NCI-H82 (cell line): ENCODE results near the gene SPHK2.
A peak's percentile ranks its signal among the peaks of the same experiment; 100 is the strongest.
"Not testable (repeated sequence)": the region's sequence is repeated elsewhere in the genome, so short reads cannot be mapped to it uniquely, and the experiment has no call there.

Experiments
- DNase-seq: peaks from one replicate; lab custom pipeline; 2025; lab: John Stamatoyannopoulos, UW

SPHK2 gene, protein sequence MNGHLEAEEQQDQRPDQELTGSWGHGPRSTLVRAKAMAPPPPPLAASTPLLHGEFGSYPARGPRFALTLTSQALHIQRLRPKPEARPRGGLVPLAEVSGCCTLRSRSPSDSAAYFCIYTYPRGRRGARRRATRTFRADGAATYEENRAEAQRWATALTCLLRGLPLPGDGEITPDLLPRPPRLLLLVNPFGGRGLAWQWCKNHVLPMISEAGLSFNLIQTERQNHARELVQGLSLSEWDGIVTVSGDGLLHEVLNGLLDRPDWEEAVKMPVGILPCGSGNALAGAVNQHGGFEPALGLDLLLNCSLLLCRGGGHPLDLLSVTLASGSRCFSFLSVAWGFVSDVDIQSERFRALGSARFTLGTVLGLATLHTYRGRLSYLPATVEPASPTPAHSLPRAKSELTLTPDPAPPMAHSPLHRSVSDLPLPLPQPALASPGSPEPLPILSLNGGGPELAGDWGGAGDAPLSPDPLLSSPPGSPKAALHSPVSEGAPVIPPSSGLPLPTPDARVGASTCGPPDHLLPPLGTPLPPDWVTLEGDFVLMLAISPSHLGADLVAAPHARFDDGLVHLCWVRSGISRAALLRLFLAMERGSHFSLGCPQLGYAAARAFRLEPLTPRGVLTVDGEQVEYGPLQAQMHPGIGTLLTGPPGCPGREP

GRCh38 chr19:48618916-48619691 lies at the start of gene SPHK2, which contains the start of gene RPL18:
SPHK2 (plus strand) TSS chr19:48619506; CDS start chr19:48620515, 1,009 bp downstream.
RPL18 (minus strand) TSS chr19:48619178; CDS start chr19:48619143, 35 bp downstream.
- peak; percentile 99 for DNase-seq

GRCh38 chr19:48569814-48570213 lies 49.5 kb upstream of the SPHK2 start:
- DNase-seq, result peak; percentile 92

GRCh38 chr19:48571378-48572162 lies 47.7 kb upstream of the SPHK2 start:
- DNase-seq, result no peak

GRCh38 chr19:48573163-48573505 lies 46.2 kb upstream of the SPHK2 start:
- DNase-seq, result no peak

DNA sequence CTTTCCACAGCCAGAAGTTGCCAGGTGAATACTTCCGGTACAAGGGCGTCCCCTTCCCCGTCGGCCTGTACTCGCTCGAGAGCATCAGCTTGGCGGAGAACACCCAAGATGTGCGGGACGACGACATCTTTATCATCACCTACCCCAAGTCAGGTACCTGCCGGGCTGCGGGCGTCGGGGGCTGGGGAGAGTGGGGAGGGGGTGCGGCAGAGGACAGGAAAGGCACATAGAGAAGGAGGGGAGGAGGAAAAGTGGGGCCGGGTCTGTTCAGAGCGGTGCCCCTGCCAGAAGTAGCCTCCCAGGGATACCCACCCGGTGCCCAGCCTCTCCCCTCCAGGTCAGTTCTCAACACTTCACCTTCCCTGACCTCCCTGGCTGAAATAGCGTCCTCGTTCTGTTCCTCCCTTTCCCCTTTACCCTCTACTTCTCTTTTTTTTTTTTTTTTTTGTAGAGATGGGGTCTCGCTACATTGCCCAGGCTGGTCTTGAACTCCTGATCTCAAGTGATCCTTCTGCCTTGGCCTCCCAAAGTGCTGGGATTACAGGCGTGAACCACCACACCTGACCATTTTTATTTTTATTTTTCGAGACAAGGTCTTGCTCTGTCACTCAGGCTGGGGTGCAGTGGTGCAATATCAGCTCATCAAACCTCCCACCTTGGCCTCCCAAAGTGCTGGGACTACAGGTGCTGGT lies 43.2 kb upstream of the SPHK2 start:
- DNase-seq, result no peak

GRCh38 chr19:48577908-48578307 lies 41.4 kb upstream of the SPHK2 start:
- DNase-seq, result not testable (repeated sequence)

DNA sequence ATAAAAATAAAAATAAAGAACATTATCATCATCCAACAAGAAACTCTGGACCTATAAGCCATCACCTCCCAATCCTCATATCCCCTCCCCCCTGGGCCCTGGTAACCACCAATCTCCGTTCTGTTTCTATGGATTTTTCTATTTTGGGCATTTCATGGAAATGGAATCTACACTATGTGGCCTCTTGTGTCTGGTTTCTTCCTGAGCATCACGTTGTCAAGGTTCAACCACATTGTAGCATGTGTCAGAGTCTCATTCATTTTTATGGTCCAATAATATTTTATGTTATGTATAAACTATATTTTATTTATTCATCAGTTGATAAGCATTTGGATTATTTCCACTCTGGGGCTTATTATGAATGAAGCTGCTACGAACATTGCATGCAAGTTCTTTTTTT lies 40.4 kb upstream of the SPHK2 start:
- no peak for DNase-seq

DNA sequence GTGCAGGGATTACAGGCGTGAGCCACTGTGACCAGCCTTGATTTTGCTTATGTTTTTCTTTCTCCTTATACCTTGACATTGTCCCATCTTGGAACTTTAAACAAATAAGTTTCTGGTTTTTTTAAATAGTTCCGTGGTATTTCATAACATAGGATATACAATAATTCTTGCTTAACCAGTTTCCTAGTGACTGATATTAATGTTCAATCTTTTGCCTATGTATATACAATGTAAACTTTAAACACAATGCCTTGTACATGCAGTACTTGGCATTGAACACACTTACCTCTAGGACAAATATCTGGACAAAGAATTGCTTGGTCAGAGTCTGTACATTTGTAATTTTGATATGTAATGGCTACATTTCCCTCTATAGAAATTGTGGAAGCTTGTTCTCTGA lies 37.1 kb upstream of the SPHK2 start:
- no peak for DNase-seq

DNA sequence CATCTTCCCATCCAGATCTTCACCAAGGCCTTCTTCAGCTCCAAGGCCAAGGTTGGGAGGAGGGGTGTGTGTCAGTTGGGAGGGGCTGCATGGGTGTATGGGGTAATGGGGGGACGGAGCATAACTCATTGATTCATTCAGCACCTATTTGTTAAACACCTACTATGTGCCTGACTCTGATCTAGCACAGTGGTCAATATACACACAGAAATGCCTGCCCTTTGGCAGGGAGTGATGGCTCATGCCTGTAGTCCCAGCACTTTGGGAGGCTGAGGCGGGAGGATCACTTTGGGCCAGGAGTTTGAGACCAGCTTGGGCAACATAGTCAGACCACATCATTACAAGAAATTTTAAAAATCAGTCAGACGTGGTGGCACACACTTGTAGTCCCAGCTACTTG lies 31.9 kb upstream of the SPHK2 start:
- no peak for DNase-seq

GRCh38 chr19:48588670-48589401 lies 30.5 kb upstream of the SPHK2 start:
- peak; percentile 92 for DNase-seq

GRCh38 chr19:48591021-48591420 lies 28.3 kb upstream of the SPHK2 start:
- no peak for DNase-seq

- DNase-seq, result no peak
These were observed 24.1 kb upstream of the SPHK2 start for GRCh38 chr19:48595171-48595570.

- DNase-seq, result no peak
These were observed 23.5 kb upstream of the SPHK2 start for GRCh38 chr19:48595833-48596232.

- DNase-seq, result no peak
These were observed 23.1 kb upstream of the SPHK2 start for GRCh38 chr19:48596237-48596636.

GRCh38 chr19:48596679-48597465 lies 22.4 kb upstream of the SPHK2 start:
- no peak for DNase-seq

GRCh38 chr19:48598996-48599700 lies 20.2 kb upstream of the SPHK2 start:
- DNase-seq, result no peak

GRCh38 chr19:48600679-48601417 lies 18.5 kb upstream of the SPHK2 start:
- DNase-seq, result no peak

DNA sequence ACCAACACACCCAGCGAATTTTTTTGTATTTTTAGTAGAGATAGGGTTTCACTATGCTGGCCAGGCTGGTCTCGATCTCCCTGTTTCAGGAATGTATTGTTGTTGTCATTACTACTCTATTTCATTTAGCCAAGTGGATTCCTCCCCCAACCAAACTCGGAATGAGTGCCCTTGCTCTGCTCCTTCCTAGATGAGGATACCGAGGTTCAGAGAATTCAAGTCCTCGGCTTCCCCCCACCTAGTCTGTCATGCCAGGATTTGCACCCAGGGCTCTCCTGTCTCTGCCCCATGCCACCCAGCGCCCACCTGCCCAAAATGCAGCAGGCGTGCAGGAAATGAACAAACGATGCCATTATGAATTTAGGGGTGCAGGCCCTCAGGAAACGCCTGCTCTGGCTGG lies 16.3 kb upstream of the SPHK2 start:
- no peak for DNase-seq
